SU-DHL-6 (cell line): Measurements from ENCODE around the gene DGLUCY.
"Not testable (repeated sequence)": the region's sequence is repeated elsewhere in the genome, so short reads cannot be mapped to it uniquely, and the experiment has no call there.

Source experiments
- H2AFZ ChIP-seq: fragments of 200-600 bp; sonication (generic); 2 replicates; pipeline ENCODE4 v1.6.1; 2014; ENCODE audit warnings: low read depth, mild to moderate bottlenecking, moderate library complexity, mixed read lengths, antibody characterized with exemption, low read length; ENCODE audit not compliant: severe bottlenecking
- H3F3A ChIP-seq: fragments of 200-600 bp; shearing (Covaris generic); 2 replicates; pipeline ENCODE4 v1.6.0; 2016; ENCODE audit warnings: antibody characterized with exemption, mild to moderate bottlenecking; ENCODE audit not compliant: insufficient read depth
- H3K27ac ChIP-seq: fragments of 200-600 bp; sonication (generic); 2 replicates; pipeline ENCODE4 v1.5.1; 2016; ENCODE audit warnings: low read depth, mild to moderate bottlenecking, low read length, moderate library complexity, mixed read lengths
- H3K27me3 ChIP-seq: fragments of 200-600 bp; sonication (generic), shearing (Covaris generic); 2 replicates; pipeline ENCODE4 v1.6.0; 2014; ENCODE audit warnings: mild to moderate bottlenecking, low read length
- H3K36me3 ChIP-seq: fragments of 200-600 bp; sonication (generic); 2 replicates; pipeline ENCODE4 v1.6.1; 2014; ENCODE audit warnings: mild to moderate bottlenecking, low read length, mixed read lengths
- H3K4me2 ChIP-seq: fragments of 300-600, 200-600 bp; shearing (Covaris generic), sonication (generic); 2 replicates; pipeline ENCODE4 v1.6.0; 2014; ENCODE audit warnings: low read length, low read depth, mild to moderate bottlenecking; ENCODE audit not compliant: poor library complexity, severe bottlenecking
- H3K4me3 ChIP-seq: fragments of 200-600 bp; sonication (generic); 2 replicates; pipeline ENCODE4 v1.5.1; 2014; ENCODE audit warnings: antibody characterized with exemption, low read length, mild to moderate bottlenecking, mixed read lengths; ENCODE audit not compliant: insufficient read depth, poor library complexity, severe bottlenecking
- H3K79me2 ChIP-seq: fragments of 200-600 bp; sonication (generic); 2 replicates; pipeline ENCODE4 v1.6.1; 2014; ENCODE audit warnings: mild to moderate bottlenecking, low read length, moderate library complexity; ENCODE audit not compliant: insufficient read depth
- H3K9ac ChIP-seq: fragments of 200-600 bp; sonication (generic); 2 replicates; pipeline ENCODE4 v1.7.0; 2014; ENCODE audit warnings: mild to moderate bottlenecking, low read length
- H3K9me2 ChIP-seq: fragments of 200-600 bp; sonication (generic); replicated peaks from 2 replicates; pipeline ENCODE4 v1.6.1; 2014; ENCODE audit warnings: low read length; ENCODE audit not compliant: insufficient read depth
- H3K9me3 ChIP-seq: fragments of 200-600 bp; sonication (generic); 2 replicates; pipeline ENCODE4 v1.6.1; 2014; ENCODE audit warnings: low read length, mixed read lengths; ENCODE audit not compliant: insufficient read depth
- H4K20me1 ChIP-seq: fragments of 200-600 bp; sonication (generic); 2 replicates; pipeline ENCODE4 v1.6.1; 2014; ENCODE audit warnings: low read depth, mild to moderate bottlenecking, antibody characterized with exemption, low read length, moderate library complexity, mixed read lengths
- CTCF ChIP-seq: fragments of 200-600 bp; sonication (generic); IDR thresholded peaks from one replicate; pipeline ENCODE4 v1.5.1; 2017; ENCODE audit warnings: antibody characterized with exemption, mild to moderate bottlenecking, low read length, moderate library complexity; ENCODE audit not compliant: insufficient read depth, poor library complexity, severe bottlenecking
- EZH2phosphoT487 ChIP-seq: fragments of 200-600 bp; sonication (generic), shearing (Covaris generic); conservative IDR thresholded peaks from 2 replicates; pipeline ENCODE4 v1.6.1; 2018; ENCODE audit warnings: mild to moderate bottlenecking, antibody characterized with exemption, low read length, moderate library complexity, mixed read lengths

Gene DGLUCY

GRCh38 chr14:91084516-91084915 lies 29.4 kb upstream of the DGLUCY start:
- no peaks in the 10 kb centered on the region for H3K9me3 ChIP-seq

GRCh38 chr14:91087470-91087869 lies 26.4 kb upstream of the DGLUCY start:
- H2AFZ ChIP-seq, H3K4me3 ChIP-seq, H3K9me3 ChIP-seq, H3K27ac ChIP-seq, H3K9ac ChIP-seq, H3F3A ChIP-seq, H3K4me2 ChIP-seq, H3K79me2 ChIP-seq, H3K27me3 ChIP-seq, H3K9me2 ChIP-seq, H4K20me1 ChIP-seq, H3K36me3 ChIP-seq: not testable (repeated sequence)

More at GRCh38 chr14:91084516-91084915, 29.4 kb upstream of the DGLUCY start:
- H3K27ac ChIP-seq = no peak overlapping the region
- no peaks in the 10 kb centered on the region for H3K36me3 ChIP-seq
- no peaks in the 10 kb centered on the region for H3K27me3 ChIP-seq
- TF ChIP-seq CTCF (no peak), EZH2phosphoT487 (no peak)
- H3K9ac ChIP-seq = no peak overlapping the region
- no peaks in the 10 kb centered on the region for H3K9me2 ChIP-seq
- H4K20me1 ChIP-seq = no peaks in the 10 kb centered on the region
- H3K79me2 ChIP-seq = no peaks in the 10 kb centered on the region
- H3K4me3 ChIP-seq = no peak overlapping the region
- H2AFZ ChIP-seq = no peak overlapping the region
- H3K4me2 ChIP-seq = no peak overlapping the region
- H3F3A ChIP-seq = no peaks in the 10 kb centered on the region

- H3K27me3 ChIP-seq = no peaks in the 10 kb centered on the region
- H4K20me1 ChIP-seq = no peaks in the 10 kb centered on the region
- H3F3A ChIP-seq = no peaks in the 10 kb centered on the region
- no peak overlapping the region for H3K27ac ChIP-seq
- no peak overlapping the region for H3K9ac ChIP-seq
- no peak overlapping the region for H3K4me3 ChIP-seq
- H3K36me3 ChIP-seq = no peaks in the 10 kb centered on the region
- no peaks in the 10 kb centered on the region for H3K9me3 ChIP-seq
- no peaks in the 10 kb centered on the region for H3K79me2 ChIP-seq
- H3K9me2 ChIP-seq = no peaks in the 10 kb centered on the region
- no peak overlapping the region for H2AFZ ChIP-seq
- no peak for TF ChIP-seq EZH2phosphoT487
- TF ChIP-seq CTCF = no peak
- H3K4me2 ChIP-seq = no peak overlapping the region
Measured at GRCh38 chr14:91088585-91089235, 25.2 kb upstream of the DGLUCY start.

GRCh38 chr14:91089958-91090535 lies 23.8 kb upstream of the DGLUCY start:
- no peaks in the 10 kb centered on the region for H3K36me3 ChIP-seq
- H3F3A ChIP-seq = no peaks in the 10 kb centered on the region
- no peak overlapping the region for H3K4me3 ChIP-seq
- no peak for TF ChIP-seq EZH2phosphoT487
- TF ChIP-seq CTCF = no peak
- H3K79me2 ChIP-seq = no peaks in the 10 kb centered on the region
- H2AFZ ChIP-seq = no peak overlapping the region
- H3K4me2 ChIP-seq = no peak overlapping the region
- no peaks in the 10 kb centered on the region for H3K27me3 ChIP-seq
- no peak overlapping the region for H3K9ac ChIP-seq
- no peaks in the 10 kb centered on the region for H3K9me3 ChIP-seq
- no peaks in the 10 kb centered on the region for H4K20me1 ChIP-seq
- no peak overlapping the region for H3K27ac ChIP-seq
- no peaks in the 10 kb centered on the region for H3K9me2 ChIP-seq
